ENCODE results near the gene THAP11.

GRCh38 chr16:67857547-67858233, 15.6 kb downstream of the THAP11 start:
- no peak for TF ChIP-seq REST (IDR thresholded peaks at IDR 0.05; ENCODE audit: low read depth, low read length)
- TF ChIP-seq MAX (IDR thresholded peaks at IDR 0.05; ENCODE audit: low read depth), result no peak
- no peak for TF ChIP-seq CTCF (IDR thresholded peaks at IDR 0.05)
- TF ChIP-seq TAF1 (IDR thresholded peaks at IDR 0.05; ENCODE audit: borderline replicate concordance, low read depth, low read length), result no peak
- no peak for TF ChIP-seq ELF1 (IDR thresholded peaks at IDR 0.05)
- TF ChIP-seq POLR2AphosphoS5 (IDR thresholded peaks at IDR 0.05; ENCODE audit: low read depth, low read length), result no peak
- TF ChIP-seq YY1 (IDR thresholded peaks at IDR 0.05; ENCODE audit: low read depth), result no peak
- TF ChIP-seq TCF12 (IDR thresholded peaks at IDR 0.05), result no peak
- no peak for TF ChIP-seq SMC3 (IDR thresholded peaks at IDR 0.05; ENCODE audit: low read depth, low read length)
- TF ChIP-seq RFX5 (IDR thresholded peaks at IDR 0.05; ENCODE audit: low read length), result no peak
- no peak for TF ChIP-seq RCOR1 (IDR thresholded peaks at IDR 0.05; ENCODE audit: low read length)
